OCI-LY3 (cell line): Measurements from ENCODE around the gene MMRN2.

Source experiments
- EZH2phosphoT487 ChIP-seq: fragments of 200-600 bp; shearing (Covaris generic); IDR thresholded peaks from 2 replicates; pipeline ENCODE4 v1.6.1; 2018; ENCODE audit warnings: antibody characterized with exemption, mixed run types, low read depth
- TF ChIP-seq, protein P1 (sequence below): fragments of 200-600, 300-600 bp; sonication (generic); IDR thresholded peaks from 2 replicates; pipeline ENCODE4 v1.5.1; 2014; ENCODE audit warnings: antibody characterized with exemption, low read length, low read depth

DNA sequence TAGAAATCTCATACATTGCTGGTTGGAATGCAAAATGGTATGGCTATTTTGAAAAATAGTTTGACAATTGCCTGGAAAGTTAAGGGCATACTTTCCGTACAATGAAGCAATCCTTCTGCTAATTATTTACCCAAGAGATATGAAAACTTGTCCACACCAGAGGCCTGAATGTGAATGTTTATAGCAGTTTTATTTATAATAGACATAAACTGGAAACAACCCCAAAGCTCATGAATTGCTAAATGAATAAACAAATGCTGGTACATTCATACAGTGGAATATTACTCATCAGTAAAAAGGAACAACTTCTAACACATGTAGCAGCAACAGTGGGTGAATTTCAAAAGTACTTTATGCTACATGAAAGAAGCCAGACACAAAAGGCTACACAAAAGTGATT is 42.7 kb downstream of the MMRN2 start:
- TF ChIP-seq, protein P1, sequence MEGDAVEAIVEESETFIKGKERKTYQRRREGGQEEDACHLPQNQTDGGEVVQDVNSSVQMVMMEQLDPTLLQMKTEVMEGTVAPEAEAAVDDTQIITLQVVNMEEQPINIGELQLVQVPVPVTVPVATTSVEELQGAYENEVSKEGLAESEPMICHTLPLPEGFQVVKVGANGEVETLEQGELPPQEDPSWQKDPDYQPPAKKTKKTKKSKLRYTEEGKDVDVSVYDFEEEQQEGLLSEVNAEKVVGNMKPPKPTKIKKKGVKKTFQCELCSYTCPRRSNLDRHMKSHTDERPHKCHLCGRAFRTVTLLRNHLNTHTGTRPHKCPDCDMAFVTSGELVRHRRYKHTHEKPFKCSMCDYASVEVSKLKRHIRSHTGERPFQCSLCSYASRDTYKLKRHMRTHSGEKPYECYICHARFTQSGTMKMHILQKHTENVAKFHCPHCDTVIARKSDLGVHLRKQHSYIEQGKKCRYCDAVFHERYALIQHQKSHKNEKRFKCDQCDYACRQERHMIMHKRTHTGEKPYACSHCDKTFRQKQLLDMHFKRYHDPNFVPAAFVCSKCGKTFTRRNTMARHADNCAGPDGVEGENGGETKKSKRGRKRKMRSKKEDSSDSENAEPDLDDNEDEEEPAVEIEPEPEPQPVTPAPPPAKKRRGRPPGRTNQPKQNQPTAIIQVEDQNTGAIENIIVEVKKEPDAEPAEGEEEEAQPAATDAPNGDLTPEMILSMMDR = no peak
- TF ChIP-seq EZH2phosphoT487 = no peak
